HL-60 (cell line): ENCODE measurements around the gene PARVB.

Source experiments
- DNase-seq, 2 experiments: peaks; one replicate each; pipeline ENCODE4 v3.0.0-alpha.2; 2010 to 2020; ENCODE audit warnings: low read depth in 1 of 2, low spot score in 1 of 2
- H3K27ac ChIP-seq: fragments of 250-450 bp; sonication (Bioruptor Pico); replicated peaks from 2 replicates; pipeline ENCODE4 v1.5.1; 2020; ENCODE audit warnings: mild to moderate bottlenecking, moderate library complexity
- H3K27me3 ChIP-seq: fragments of 250-450 bp; sonication (Bioruptor Pico); 2 replicates; pipeline ENCODE4 v1.5.1; 2021; ENCODE audit warnings: mild to moderate bottlenecking, moderate library complexity; ENCODE audit not compliant: insufficient read depth, poor library complexity, severe bottlenecking
- H3K4me3 ChIP-seq: replicated peaks from 2 replicates; pipeline ENCODE4 v1.5.1; 2011; ENCODE audit warnings: mild to moderate bottlenecking, control low read depth, low read length; ENCODE audit not compliant: insufficient read depth
- GABPA ChIP-seq: IDR thresholded peaks from 2 replicates; pipeline ENCODE4 v1.6.1; 2012; ENCODE audit warnings: low read depth
- POLR2AphosphoS5 ChIP-seq: IDR thresholded peaks from 2 replicates; pipeline ENCODE4 v1.6.1; 2012; ENCODE audit warnings: low read depth
- SPI1 ChIP-seq: IDR thresholded peaks from 2 replicates; pipeline ENCODE4 v1.6.1; 2012; ENCODE audit warnings: low read depth, mild to moderate bottlenecking, borderline replicate concordance
- TF ChIP-seq, protein P1 (sequence below): IDR thresholded peaks from one replicate; pipeline ENCODE4 v1.5.1; 2011; ENCODE audit warnings: low read length, control low read depth, inconsistent platforms; ENCODE audit not compliant: insufficient read depth
- TF ChIP-seq, protein P2 (sequence below): IDR thresholded peaks from 2 replicates; pipeline ENCODE4 v1.6.1; 2012; ENCODE audit warnings: low read depth; ENCODE audit not compliant: insufficient replicate concordance

The PARVB gene

DNA sequence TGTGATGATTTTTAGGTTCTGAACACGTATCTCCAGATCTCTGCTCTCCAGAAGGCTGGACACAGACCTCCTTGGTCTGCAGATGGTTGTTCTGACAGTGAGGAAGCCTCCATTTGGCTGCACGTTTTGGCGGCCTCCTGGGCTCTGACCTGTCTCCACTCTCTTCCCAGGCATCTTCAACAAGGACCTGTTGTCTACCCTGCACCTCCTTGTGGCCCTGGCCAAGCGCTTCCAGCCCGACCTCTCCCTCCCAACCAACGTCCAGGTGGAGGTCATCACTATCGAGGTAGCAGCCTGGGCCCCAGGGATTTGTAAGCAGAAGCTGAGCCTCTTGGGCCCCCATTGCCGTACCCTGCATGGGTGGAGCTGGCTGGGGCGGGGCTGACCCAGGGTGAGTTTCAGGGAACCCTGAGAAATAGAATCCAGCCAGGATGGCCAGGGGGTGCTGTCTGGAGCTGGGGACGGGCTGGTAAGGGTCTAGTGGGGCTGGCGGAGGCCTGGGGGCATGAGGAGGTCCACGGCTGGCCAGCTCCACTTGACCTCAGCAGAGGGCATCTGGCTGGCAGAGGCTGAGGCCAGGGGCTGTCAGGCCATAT, 166.4 kb downstream of the PARVB start:
- no peak overlapping the region for H3K4me3 ChIP-seq
- H3K27me3 ChIP-seq: no peaks in the 10 kb centered on the region
- TF ChIP-seq SPI1 (no peak), GABPA (no peak), POLR2AphosphoS5 (no peak)
- TF ChIP-seq, protein P1, sequence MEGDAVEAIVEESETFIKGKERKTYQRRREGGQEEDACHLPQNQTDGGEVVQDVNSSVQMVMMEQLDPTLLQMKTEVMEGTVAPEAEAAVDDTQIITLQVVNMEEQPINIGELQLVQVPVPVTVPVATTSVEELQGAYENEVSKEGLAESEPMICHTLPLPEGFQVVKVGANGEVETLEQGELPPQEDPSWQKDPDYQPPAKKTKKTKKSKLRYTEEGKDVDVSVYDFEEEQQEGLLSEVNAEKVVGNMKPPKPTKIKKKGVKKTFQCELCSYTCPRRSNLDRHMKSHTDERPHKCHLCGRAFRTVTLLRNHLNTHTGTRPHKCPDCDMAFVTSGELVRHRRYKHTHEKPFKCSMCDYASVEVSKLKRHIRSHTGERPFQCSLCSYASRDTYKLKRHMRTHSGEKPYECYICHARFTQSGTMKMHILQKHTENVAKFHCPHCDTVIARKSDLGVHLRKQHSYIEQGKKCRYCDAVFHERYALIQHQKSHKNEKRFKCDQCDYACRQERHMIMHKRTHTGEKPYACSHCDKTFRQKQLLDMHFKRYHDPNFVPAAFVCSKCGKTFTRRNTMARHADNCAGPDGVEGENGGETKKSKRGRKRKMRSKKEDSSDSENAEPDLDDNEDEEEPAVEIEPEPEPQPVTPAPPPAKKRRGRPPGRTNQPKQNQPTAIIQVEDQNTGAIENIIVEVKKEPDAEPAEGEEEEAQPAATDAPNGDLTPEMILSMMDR: no peak
- peak overlapping the region; percentile 34 for H3K27ac ChIP-seq
- no peak for DNase-seq

DNA sequence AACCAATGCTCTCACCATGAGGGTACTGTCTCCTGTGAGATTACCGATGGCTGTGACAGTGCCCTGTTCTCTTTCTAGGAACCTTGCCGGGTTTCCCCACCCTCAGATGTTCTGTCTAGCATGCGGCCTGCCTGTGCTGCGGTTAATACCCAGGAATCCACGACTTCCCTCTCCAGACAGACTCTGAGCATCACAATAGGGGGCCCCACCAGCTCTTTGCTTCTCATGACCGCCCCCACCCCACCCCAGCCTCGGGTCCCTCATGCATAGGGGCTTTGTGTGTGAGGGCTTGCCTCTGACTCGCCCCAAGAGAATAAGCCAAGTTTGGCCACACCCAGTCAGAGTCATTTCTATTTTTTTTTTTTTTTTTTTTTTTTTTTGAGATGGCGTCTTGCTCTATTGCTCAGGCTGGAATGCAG, 166.9 kb downstream of the PARVB start:
- H3K4me3 ChIP-seq: no peak overlapping the region
- H3K27ac ChIP-seq: peak overlapping the region; percentile 34
- peak in 1 of 2 experiments; percentile 87 for DNase-seq
- no peak for TF ChIP-seq GABPA
- TF ChIP-seq POLR2AphosphoS5: peak; percentile 32; the same call in 1 of the 2 replicates
- TF ChIP-seq, protein P2, sequence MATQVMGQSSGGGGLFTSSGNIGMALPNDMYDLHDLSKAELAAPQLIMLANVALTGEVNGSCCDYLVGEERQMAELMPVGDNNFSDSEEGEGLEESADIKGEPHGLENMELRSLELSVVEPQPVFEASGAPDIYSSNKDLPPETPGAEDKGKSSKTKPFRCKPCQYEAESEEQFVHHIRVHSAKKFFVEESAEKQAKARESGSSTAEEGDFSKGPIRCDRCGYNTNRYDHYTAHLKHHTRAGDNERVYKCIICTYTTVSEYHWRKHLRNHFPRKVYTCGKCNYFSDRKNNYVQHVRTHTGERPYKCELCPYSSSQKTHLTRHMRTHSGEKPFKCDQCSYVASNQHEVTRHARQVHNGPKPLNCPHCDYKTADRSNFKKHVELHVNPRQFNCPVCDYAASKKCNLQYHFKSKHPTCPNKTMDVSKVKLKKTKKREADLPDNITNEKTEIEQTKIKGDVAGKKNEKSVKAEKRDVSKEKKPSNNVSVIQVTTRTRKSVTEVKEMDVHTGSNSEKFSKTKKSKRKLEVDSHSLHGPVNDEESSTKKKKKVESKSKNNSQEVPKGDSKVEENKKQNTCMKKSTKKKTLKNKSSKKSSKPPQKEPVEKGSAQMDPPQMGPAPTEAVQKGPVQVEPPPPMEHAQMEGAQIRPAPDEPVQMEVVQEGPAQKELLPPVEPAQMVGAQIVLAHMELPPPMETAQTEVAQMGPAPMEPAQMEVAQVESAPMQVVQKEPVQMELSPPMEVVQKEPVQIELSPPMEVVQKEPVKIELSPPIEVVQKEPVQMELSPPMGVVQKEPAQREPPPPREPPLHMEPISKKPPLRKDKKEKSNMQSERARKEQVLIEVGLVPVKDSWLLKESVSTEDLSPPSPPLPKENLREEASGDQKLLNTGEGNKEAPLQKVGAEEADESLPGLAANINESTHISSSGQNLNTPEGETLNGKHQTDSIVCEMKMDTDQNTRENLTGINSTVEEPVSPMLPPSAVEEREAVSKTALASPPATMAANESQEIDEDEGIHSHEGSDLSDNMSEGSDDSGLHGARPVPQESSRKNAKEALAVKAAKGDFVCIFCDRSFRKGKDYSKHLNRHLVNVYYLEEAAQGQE: no peak
- peak; percentile 32; the same call in 1 of the 2 replicates for TF ChIP-seq SPI1
- TF ChIP-seq, protein P1: no peak
- no peaks in the 10 kb centered on the region for H3K27me3 ChIP-seq

DNA sequence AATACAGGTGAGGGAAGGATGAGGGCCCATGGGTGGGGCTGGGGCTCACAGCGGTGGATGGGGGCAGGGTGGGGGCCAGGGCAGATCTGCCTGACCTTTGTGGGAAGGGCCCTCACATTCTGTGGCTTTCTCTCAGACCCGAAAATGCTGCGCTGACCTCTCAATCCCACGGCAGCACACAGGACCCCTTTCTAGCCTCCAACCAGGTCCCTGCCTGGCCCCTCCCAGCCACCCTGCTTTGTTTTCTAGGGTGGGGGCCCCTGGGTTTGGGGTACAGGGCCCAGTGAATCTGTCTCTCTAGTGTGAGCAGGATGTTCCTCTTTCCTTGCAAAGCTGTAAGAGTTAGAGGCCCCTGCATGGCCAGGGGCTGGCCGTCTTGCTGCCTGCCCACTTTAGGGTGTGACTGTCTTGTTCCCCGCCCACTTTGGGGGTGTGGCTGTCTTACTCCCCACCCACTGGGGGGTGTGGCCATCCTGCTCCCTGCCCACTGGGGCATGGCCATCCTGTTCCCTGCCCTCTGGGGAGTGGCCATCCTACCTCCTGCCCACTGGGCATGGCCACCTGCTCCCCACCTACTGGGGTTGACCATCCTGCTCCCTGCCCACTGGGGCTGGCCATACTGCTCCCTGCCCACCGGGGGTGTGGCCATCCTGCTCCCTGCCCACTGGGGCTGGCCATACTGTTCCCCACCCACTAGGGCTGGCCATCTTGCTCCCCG, 168.2 kb downstream of the PARVB start:
- TF ChIP-seq, protein P1: no peak
- TF ChIP-seq GABPA (no peak), SPI1 (no peak), POLR2AphosphoS5 (no peak; the same call in 1 of the 2 replicates)
- TF ChIP-seq, protein P2: no peak
- no peaks in the 10 kb centered on the region for H3K27me3 ChIP-seq
- no peak overlapping the region for H3K4me3 ChIP-seq
- H3K27ac ChIP-seq: peak overlapping the region; percentile 17
- peak; percentile 76 to 91 for DNase-seq
